Activated effector memory CD4-positive, alpha-beta T cell treated with anti-CD3 and anti-CD28 coated beads, Interleukin-2, amount 50 U/mL, for 16 hours (primary cell): ENCODE results near the gene CNKSR1.

Experiments used
- DNase-seq: peaks from one replicate; pipeline ENCODE4 v3.0.0-alpha.2; 2020

The CNKSR1 gene

DNA sequence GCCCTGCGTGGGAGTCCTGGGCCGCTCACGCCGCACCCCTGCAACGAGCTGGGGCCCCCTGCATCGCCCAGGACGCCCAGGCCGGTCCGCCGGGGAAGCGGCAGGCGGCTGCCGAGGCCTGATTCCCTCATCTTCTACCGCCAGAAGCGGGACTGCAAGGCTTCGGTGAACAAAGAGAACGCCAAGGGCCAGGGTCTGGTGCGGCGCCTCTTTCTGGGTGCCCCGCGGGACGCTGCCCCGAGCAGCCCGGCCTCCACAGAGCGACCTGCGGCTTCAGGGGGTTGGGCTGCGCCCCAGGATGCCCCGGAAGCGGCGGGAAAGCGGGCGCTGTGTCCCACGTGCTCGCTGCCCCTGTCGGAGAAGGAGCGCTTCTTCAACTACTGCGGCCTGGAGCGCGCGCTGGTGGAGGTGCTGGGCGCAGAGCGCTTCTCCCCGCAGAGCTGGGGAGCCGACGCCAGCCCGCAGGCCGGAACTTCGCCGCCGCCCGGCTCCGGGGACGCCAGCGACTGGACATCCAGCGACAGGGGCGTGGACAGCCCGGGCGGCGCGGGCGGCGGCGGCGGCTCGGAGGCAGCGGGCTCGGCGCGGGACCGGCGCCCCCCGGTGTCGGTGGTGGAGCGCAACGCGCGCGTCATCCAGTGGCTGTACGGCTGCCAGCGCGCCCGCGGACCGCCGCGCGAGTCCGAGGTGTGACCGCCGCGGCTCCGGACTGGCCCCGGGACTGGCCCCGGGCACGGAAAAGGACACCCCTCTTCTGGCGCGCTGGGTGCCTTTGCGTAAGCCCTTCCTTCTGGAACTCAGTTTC, 15.7 kb upstream of the CNKSR1 start:
- DNase-seq: peak; percentile 73

- DNase-seq: no peak
Observed at GRCh38 chr1:26162220-26162709, 15.0 kb upstream of the CNKSR1 start.

DNA sequence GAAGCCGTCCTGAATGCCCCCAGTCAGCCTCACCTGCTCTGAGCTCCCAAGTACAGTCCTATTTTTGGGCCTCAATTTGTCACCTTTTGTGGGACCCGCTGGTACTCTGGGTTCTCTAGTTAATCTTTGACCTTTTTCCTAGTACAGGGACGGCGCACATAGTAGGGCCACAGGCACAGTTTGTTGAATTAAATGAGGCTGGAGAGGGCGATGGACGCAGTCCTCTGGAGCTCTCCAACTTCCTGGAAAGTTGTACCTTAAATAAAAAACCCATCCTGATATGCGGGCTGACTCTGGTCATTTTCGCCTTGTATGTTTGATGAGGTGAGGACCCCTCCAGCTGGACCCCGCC, 13.6 kb upstream of the CNKSR1 start:
- no peak for DNase-seq

GRCh38 chr1:26164036-26164860, 13.0 kb upstream of the CNKSR1 start:
- peak; percentile 82 for DNase-seq

- no peak for DNase-seq
Observed at GRCh38 chr1:26164861-26165842, 12.1 kb upstream of the CNKSR1 start.

GRCh38 chr1:26166719-26167281, 10.5 kb upstream of the CNKSR1 start:
- DNase-seq: no peak

GRCh38 chr1:26168410-26169197, 8.7 kb upstream of the CNKSR1 start, which contains the start of gene C1orf232:
Gene C1orf232, minus strand, starts transcription at chr1:26168963. Its CDS starts 464 bp downstream, at chr1:26168499.
- no peak for DNase-seq

DNA sequence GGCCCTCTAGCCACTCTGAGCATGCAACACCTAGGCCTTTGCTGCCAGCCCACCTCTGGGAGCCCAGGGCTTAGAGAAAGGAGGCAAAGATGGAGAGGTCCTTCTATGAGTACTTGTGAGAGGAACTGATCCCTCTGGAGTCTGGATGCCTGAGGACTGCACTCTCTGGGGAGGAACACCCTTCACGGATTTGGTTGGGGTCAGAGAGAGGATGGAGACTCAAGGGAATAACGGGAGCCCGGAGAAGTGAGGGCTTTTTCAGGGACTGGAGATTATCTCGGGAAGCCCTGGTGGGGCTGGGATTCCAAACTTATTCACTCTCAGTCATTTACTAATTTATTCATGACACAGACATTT, 8.1 kb upstream of the CNKSR1 start:
- no peak for DNase-seq

DNA sequence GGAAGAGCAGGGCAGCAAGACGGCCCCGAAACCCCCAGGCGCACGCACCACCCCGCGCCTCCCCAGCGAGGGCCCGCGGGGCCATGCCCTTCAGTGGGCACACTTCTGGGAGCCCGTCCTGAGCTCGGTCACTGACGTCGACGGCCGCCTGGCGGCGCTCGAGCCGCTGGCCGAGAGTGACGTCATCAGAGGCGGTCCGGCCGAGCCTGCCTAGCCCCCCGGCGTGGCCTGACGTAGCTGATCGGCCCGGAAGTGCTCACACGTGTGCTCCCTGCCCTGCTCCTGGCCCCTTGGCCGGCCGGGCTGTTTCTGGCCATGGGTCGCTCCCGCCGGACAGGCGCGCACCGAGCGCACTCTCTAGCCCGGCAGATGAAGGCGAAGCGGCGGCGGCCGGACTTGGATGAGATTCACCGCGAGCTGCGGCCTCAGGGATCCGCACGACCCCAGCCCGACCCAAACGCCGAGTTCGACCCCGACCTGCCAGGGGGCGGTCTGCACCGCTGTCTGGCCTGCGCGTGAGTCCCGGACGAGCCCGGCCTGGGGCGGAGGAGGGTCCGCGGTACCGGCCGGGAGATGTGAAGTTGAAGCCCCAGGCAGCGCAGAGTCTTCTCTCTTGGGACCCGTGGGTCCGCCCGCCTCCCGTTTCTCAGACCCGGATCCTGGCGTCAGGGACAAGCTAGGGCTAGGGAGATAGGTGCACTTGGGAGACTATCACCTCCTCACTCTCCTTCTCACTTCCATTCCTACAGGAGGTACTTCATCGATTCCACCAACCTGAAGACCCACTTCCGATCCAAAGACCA, 7.4 kb upstream of the CNKSR1 start, which contains the start of gene ZNF593:
ZNF593 (plus strand) TSS at position 240 of the 803 bp plus-strand sequence; CDS start at position 316, 76 bp downstream.
- peak; percentile 95 for DNase-seq

DNA sequence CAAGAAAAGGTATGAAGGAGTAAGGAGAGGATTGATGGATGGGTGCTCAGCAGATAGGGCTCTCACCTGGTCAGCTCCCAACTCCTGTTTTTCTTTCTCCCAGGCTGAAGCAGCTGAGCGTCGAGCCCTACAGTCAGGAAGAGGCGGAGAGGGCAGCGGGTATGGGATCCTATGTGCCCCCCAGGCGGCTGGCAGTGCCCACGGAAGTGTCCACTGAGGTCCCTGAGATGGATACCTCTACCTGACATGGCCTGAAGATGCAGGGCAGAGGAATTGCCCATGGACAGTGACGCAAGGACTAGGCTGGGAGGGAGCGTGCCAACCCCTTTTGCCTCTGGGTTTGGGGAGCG, 6.8 kb upstream of the CNKSR1 start:
- no peak for DNase-seq

DNA sequence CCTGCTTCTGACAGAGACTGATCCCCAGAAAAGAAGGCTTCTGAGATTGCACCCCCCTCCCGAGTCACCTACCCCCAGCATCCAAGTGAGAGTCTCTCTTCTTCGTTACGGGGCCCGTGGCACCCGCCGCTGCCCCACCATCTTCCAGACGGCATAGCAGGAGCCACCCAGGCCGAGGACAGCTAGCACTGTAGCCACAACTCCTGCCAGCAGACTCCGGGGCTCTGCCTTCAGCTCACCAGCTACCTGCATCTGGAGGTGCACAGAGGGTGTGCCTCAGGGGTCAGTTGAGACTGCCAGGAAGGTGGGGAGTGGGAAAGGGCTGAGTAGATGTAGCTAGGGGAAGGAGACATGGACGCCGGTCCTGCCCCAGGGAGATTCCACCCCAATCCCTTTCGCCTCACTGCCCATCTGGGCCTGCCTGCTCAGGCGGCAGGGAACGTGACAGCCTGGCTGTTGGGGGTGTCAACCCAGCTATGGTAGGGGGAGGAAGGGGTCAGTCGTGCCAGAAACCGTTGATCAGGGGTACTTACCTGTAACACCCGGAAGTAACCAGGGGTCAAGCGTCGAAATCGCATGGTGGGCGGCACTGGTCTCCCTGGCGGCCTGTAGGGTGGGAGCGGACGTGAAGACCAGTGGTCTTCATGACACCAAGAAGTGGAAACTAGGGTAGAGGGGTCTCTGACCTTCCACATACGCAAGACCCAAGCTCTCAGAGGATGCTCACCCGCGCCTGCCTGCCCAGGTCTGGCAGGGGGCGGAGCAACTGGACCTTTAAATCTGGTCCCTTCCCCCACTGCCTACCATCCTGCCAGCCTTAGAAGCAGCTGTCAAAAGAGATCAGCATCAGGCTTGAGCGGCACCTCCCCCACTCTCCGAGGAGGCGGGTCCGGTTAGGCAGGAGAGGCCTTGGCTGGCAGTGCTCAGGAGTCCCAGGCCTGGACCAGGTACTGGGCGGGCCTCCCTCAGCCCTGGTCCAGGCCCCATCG, 5.9 kb upstream of the CNKSR1 start, which contains the start of gene ZNF593OS:
ZNF593OS (minus strand) TSS at position 749 of the 989 bp plus-strand sequence; CDS start at position 578, 171 bp downstream.
- no peak for DNase-seq

DNA sequence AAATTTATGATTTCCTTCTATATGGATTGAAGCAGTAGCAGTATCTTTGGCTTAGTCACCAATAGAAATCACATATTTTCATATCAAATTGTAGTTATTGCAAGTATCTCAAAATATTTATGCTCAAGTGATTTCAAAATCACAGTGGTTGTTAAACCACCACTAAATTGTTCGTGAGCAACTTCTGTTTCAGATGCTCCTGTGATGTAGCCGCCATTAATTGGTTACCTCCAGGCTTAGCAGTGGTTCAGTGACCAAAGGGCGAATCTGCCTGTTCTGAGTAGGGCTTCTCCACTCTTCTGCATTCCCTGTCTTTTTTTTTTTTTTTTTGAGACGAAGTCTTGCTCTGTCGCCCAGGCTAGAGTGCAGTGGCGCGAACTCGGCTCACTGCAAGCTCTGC, 1.9 kb upstream of the CNKSR1 start:
- no peak for DNase-seq

DNA sequence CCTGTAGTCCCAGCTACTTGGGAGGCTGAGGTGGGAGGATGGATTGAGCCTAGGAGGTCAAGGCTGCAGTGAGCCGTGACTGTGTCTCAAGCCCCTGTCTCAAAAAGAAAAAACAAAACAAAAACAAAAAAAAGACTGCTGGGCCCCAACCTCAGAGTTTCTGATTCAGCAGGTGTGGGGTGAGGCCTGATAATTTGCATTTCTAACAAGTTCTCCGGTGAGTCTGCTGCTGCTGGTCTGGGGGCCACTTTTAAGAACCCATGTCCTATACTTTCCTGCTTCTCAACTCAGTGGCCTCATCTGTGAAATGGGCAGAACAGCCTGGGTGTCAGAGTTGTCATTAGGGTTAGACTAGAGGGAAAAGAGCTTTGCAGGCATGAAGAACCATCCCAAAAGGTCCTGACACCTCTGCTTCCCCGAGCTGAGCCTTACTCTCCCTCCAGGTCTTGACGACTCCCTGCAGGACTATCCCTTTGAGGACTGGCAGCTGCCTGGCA, 2.8 kb downstream of the CNKSR1 start:
- DNase-seq: no peak

- no peak for DNase-seq
Observed at GRCh38 chr1:26181586-26182382, 4.5 kb downstream of the CNKSR1 start.

DNA sequence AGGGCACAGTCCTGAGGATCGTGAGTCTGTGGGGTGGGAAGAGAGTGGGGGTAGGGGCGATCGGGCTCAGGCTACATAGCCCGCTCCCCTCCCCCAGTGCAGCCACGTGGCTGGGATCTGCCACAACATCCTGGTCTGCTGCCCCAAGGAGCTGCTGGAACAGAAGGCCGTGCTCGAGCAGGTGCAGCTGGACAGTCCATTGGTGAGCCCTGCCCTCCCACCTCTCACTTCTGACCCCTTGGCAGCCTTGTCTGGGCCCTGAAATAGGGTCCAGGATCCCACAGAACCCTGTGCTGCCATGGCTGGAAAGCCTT, 5.0 kb downstream of the CNKSR1 start:
- no peak for DNase-seq

DNA sequence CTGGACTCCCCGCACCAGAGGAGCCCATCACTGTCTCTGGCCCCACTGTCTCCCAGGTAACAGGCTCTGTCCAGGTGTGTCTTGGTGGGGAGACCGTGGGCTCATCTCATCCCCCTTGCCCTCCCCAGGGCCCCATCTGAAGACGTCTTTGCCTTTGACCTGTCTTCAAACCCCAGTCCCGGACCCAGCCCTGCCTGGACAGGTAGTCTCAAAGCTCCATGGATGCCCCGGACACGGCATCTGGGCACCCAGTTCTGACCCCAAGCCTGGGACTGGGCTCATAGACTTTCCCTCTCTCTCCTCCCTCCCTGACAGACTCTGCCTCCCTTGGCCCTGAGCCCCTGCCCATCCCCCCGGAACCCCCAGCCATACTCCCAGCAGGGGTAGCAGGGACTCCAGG, 6.8 kb downstream of the CNKSR1 start:
- no peak for DNase-seq

DNA sequence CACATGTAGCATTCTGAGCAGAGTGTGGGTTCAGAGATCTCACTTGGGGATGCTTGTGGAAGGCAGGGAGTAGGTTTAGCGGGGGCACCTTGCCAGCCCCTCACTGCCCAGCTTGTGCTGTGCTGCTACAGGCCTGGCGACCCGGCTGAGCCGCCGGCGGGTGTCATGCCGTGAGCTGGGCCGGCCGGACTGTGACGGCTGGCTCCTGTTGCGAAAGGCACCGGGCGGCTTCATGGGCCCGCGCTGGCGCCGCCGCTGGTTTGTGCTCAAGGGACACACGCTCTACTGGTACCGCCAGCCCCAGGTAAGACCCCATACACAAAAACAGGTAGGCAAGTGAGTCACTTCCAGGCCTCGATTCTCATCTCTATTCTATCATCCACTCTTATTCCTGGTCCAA, 7.6 kb downstream of the CNKSR1 start:
- DNase-seq: no peak

- no peak for DNase-seq
Observed at GRCh38 chr1:26187882-26188281, 10.6 kb downstream of the CNKSR1 start.
